Neural crest cell (in vitro differentiated cells): ENCODE data around the gene ZNF217. TPM values are rescaled to one million over a fixed set of nuclear protein-coding genes. Genes with fewer than 3 reads are reported as not detected.
"Not testable (repeated sequence)": the region's sequence is repeated elsewhere in the genome, so short reads cannot be mapped to it uniquely, and the experiment has no call there.

Source experiments
- DNase-seq: peaks from one replicate; pipeline ENCODE4 v3.0.0; 2021; ENCODE audit warnings: low read depth, mixed read lengths, low spot score
- H3K27ac Mint-ChIP-seq: one replicate; pipeline ENCODE4 v1.8.0; 2021; ENCODE audit warnings: mild to moderate bottlenecking, mixed read lengths; ENCODE audit not compliant: unreplicated experiment
- H3K27me3 Mint-ChIP-seq: 2 replicates; pipeline ENCODE4 v1.8.0; 2021; ENCODE audit warnings: low read depth, mild to moderate bottlenecking, mixed read lengths
- H3K36me3 Mint-ChIP-seq: 2 replicates; pipeline ENCODE4 v1.8.0; 2021; ENCODE audit warnings: low read depth, mild to moderate bottlenecking, mixed read lengths
- H3K4me1 Mint-ChIP-seq: 2 replicates; pipeline ENCODE4 v1.8.0; 2021; ENCODE audit warnings: mixed read lengths
- H3K4me3 Mint-ChIP-seq: one replicate; pipeline ENCODE4 v1.8.0; 2021; ENCODE audit warnings: mild to moderate bottlenecking, mixed read lengths
- H3K9me3 Mint-ChIP-seq: 2 replicates; pipeline ENCODE4 v1.8.0; 2021; ENCODE audit warnings: mixed read lengths
- total RNA-seq: library from RNA; stranded (reverse); gene quantifications from 2 replicates; pipeline ENCODE4 v1.2.1, GENCODE V29; 2021
- TF ChIP-seq, protein P1 (sequence below): fragments of 200-600 bp; sonication (generic); conservative IDR thresholded peaks from 2 replicates; pipeline ENCODE4 v1.5.0; 2021; ENCODE audit warnings: antibody characterized with exemption, mild to moderate bottlenecking

ZNF217 gene
- total RNA-seq, 1 donor from 2014 or later = 35.5 TPM

DNA sequence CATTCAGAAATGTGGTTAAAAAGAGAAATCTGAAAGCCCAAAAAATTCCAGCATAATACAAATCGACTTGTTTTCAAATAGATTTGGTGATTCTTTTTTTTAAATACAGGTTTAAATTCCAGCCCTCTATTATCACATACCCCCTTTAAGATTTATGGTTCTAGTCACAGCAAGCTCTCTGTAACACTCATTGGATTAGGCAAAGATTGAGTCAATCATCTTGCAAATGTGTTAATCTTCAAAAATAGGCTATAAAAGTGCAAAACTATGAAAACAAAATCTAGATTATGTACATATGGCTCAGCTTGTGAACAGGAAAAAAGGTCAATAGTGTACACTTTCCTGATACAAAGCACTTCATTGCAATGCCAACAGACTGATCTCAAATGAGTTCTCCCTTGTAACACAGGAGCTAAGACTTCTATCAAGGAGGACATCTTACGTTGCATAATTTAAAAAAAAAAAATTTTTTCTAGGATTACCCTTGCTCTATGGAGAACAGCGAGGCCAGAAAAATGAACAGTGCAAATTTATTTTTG is 26.2 kb downstream of the ZNF217 start:
- Mint-ChIP-seq H3K27ac (peak overlapping the region; percentile 22), H3K27me3 (no peaks in the 10 kb centered on the region), H3K4me3 (no peak overlapping the region), H3K9me3 (no peaks in the 10 kb centered on the region), H3K4me1 (no peaks in the 10 kb centered on the region), H3K36me3 (peaks cover 21% of the 10 kb centered on the region)
- no peak for DNase-seq
- TF ChIP-seq, protein P1, sequence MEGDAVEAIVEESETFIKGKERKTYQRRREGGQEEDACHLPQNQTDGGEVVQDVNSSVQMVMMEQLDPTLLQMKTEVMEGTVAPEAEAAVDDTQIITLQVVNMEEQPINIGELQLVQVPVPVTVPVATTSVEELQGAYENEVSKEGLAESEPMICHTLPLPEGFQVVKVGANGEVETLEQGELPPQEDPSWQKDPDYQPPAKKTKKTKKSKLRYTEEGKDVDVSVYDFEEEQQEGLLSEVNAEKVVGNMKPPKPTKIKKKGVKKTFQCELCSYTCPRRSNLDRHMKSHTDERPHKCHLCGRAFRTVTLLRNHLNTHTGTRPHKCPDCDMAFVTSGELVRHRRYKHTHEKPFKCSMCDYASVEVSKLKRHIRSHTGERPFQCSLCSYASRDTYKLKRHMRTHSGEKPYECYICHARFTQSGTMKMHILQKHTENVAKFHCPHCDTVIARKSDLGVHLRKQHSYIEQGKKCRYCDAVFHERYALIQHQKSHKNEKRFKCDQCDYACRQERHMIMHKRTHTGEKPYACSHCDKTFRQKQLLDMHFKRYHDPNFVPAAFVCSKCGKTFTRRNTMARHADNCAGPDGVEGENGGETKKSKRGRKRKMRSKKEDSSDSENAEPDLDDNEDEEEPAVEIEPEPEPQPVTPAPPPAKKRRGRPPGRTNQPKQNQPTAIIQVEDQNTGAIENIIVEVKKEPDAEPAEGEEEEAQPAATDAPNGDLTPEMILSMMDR = no peak

- peaks cover 17% of the 10 kb centered on the region for H3K36me3 Mint-ChIP-seq
- H3K27ac Mint-ChIP-seq, H3K27me3 Mint-ChIP-seq, H3K9me3 Mint-ChIP-seq, H3K4me3 Mint-ChIP-seq, H3K4me1 Mint-ChIP-seq, DNase-seq: not testable (repeated sequence)
Observed at GRCh38 chr20:53566623-53567022, 27.0 kb downstream of the ZNF217 start.

DNA sequence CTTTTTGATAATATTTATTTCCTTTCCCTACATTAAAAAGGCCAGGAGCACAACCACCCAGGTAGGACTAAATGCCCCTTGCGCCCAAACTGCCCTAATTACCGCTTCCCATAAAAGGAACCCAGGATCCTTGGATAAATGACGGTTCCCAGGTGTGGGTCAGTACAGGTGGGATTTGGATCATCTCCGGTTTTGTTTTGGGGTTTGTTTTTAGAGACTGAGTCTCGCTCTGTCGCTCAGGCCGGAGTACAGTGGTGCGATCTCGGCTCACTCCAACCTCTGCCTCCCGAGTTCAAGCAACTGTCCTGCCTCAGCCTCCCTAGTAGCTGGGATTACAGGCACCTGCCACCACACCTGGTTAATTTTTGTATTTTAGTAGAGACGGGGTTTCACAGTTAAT is 28.4 kb downstream of the ZNF217 start:
- Mint-ChIP-seq H3K9me3 (no peaks in the 10 kb centered on the region), H3K27me3 (no peaks in the 10 kb centered on the region), H3K4me1 (no peaks in the 10 kb centered on the region), H3K27ac (no peak overlapping the region), H3K36me3 (peaks cover 12% of the 10 kb centered on the region), H3K4me3 (no peak overlapping the region)
- TF ChIP-seq, protein P1 = no peak
- DNase-seq = no peak

DNA sequence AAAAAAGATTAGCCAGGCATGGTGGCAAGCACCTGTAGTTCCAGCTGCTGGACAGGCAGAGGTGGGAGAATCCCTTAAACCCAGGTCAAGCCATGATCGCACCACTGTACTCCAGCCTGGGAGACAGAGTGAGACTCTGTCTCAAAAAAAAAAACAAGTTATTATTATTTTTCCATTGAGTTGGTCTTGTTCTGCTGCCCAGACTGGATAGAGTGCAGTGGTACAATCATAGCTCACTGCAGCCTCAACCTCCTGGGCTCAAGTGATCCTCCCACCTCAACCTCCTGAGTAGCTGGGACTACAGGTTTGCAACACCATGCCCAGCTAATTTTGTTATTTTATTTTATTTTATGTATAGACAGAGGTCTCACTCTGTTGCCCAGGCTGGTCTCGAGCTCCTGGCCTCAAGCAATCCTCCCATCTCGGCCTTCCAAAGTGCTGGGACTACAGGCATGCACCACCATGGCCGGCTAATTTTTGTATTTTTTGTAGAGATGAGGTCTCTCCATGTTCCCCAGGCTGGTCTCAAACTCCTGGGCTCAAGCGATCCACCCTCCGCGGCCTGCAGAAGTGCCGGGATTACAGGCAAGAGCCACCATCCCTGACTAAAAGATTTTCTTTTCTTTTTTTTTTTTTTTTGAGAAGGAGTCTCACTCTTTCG is 31.4 kb downstream of the ZNF217 start:
- peak overlapping the region; percentile 27 for H3K27ac Mint-ChIP-seq
- H3K36me3 Mint-ChIP-seq, DNase-seq, H3K4me3 Mint-ChIP-seq, H3K9me3 Mint-ChIP-seq, H3K27me3 Mint-ChIP-seq, H3K4me1 Mint-ChIP-seq: not testable (repeated sequence)

- Mint-ChIP-seq H3K4me3 (no peak overlapping the region), H3K36me3 (peaks cover 3% of the 10 kb centered on the region), H3K27ac (no peak overlapping the region), H3K27me3 (no peaks in the 10 kb centered on the region), H3K4me1 (peaks cover 5% of the 10 kb centered on the region), H3K9me3 (no peaks in the 10 kb centered on the region)
- DNase-seq = no peak
- TF ChIP-seq, protein P1 = no peak
Observed at GRCh38 chr20:53561505-53561904, 32.1 kb downstream of the ZNF217 start.

- no peaks in the 10 kb centered on the region for H3K36me3 Mint-ChIP-seq
- DNase-seq = no peak
- TF ChIP-seq, protein P1 = no peak
- no peaks in the 10 kb centered on the region for H3K27me3 Mint-ChIP-seq
- H3K4me3 Mint-ChIP-seq = no peak overlapping the region
- no peak overlapping the region for H3K27ac Mint-ChIP-seq
- H3K9me3 Mint-ChIP-seq = no peaks in the 10 kb centered on the region
- H3K4me1 Mint-ChIP-seq = peaks cover 9% of the 10 kb centered on the region
Observed at GRCh38 chr20:53559816-53560215, 33.8 kb downstream of the ZNF217 start.
